Bone marrow (tissue), 2 donors: ENCODE data around the gene OSBPL5.

Source experiments
- DNase-seq, 2 donors: peaks; one replicate each; lab custom pipeline; 2025; lab: John Stamatoyannopoulos, UW

The OSBPL5 gene

GRCh38 chr11:3096909-3097530 is 68.1 kb downstream of the OSBPL5 start:
- no peak for DNase-seq

- DNase-seq, result no peak
Observed at GRCh38 chr11:3095712-3096361, 69.3 kb downstream of the OSBPL5 start.

GRCh38 chr11:3094223-3094824 is 70.8 kb downstream of the OSBPL5 start:
- DNase-seq, result no peak

- no peak for DNase-seq
Observed at GRCh38 chr11:3093281-3094191, 71.6 kb downstream of the OSBPL5 start.

GRCh38 chr11:3092603-3093141 is 72.4 kb downstream of the OSBPL5 start:
- DNase-seq, result no peak

- peak; percentile 13 to 35 for DNase-seq
Observed at GRCh38 chr11:3091846-3092602, 73.1 kb downstream of the OSBPL5 start.

- DNase-seq, result no peak
Observed at GRCh38 chr11:3091081-3091845, 73.8 kb downstream of the OSBPL5 start.

GRCh38 chr11:3090096-3090901 is 74.8 kb downstream of the OSBPL5 start:
- DNase-seq, result no peak

- DNase-seq, result no peak
Observed at GRCh38 chr11:3089236-3090061, 75.7 kb downstream of the OSBPL5 start.

- DNase-seq, result no peak
Observed at GRCh38 chr11:3088806-3089205, 76.3 kb downstream of the OSBPL5 start.

- no peak for DNase-seq
Observed at GRCh38 chr11:3087821-3088800, 77.0 kb downstream of the OSBPL5 start.

- no peak for DNase-seq
Observed at GRCh38 chr11:3087373-3087772, 77.7 kb downstream of the OSBPL5 start.

GRCh38 chr11:3086671-3087150 is 78.4 kb downstream of the OSBPL5 start:
- no peak for DNase-seq

GRCh38 chr11:3086114-3086513 is 79.0 kb downstream of the OSBPL5 start:
- no peak for DNase-seq

- no peak for DNase-seq
Observed at GRCh38 chr11:3085052-3085451, 80.1 kb downstream of the OSBPL5 start.

GRCh38 chr11:3083321-3083720 is 81.8 kb downstream of the OSBPL5 start:
- no peak for DNase-seq

GRCh38 chr11:3081386-3081751 is 83.7 kb downstream of the OSBPL5 start:
- no peak for DNase-seq
